Endodermal cell (in vitro differentiated cells): ENCODE measurements around the gene COPA. TPM values are rescaled to one million over a fixed set of nuclear protein-coding genes. Genes with fewer than 3 reads are reported as not detected.

Experiments
- DNase-seq: peaks from one replicate; pipeline ENCODE4 v3.0.0-alpha.2; 2017
- H3K27ac ChIP-seq: 2 replicates; pipeline ENCODE4 v1.5.1; 2013; ENCODE audit warnings: mild to moderate bottlenecking, low read depth, low read length, moderate library complexity
- H3K27me3 ChIP-seq: 2 replicates; pipeline ENCODE4 v1.6.1; 2013; ENCODE audit warnings: mild to moderate bottlenecking, low read length, moderate library complexity; ENCODE audit not compliant: insufficient read depth, control insufficient read depth, poor library complexity, severe bottlenecking
- H3K36me3 ChIP-seq: 2 replicates; pipeline ENCODE4 v1.7.0; 2013; ENCODE audit warnings: mild to moderate bottlenecking, low read length, moderate library complexity; ENCODE audit not compliant: control insufficient read depth, insufficient read depth
- H3K4me1 ChIP-seq: one replicate; pipeline ENCODE4 v1.7.0; 2013; ENCODE audit warnings: low read length; ENCODE audit not compliant: control insufficient read depth, insufficient read depth
- H3K4me3 ChIP-seq: 2 replicates; pipeline ENCODE4 v1.5.1; 2013; ENCODE audit warnings: mild to moderate bottlenecking, low read length, moderate library complexity
- H3K9ac ChIP-seq: 2 replicates; pipeline ENCODE4 v1.6.1; 2013; ENCODE audit warnings: mild to moderate bottlenecking, low read length, moderate library complexity; ENCODE audit not compliant: poor library complexity, severe bottlenecking; ENCODE audit errors: extremely low read depth
- H3K9me3 ChIP-seq: 2 replicates; pipeline ENCODE4 v1.6.1; 2013; ENCODE audit warnings: mild to moderate bottlenecking, low read length, moderate library complexity; ENCODE audit not compliant: control insufficient read depth
- H3K27ac Mint-ChIP-seq: 2 replicates; pipeline ENCODE4 v1.8.0; 2020; ENCODE audit warnings: mixed read lengths
- H3K27me3 Mint-ChIP-seq: 2 replicates; pipeline ENCODE4 v1.8.0; 2021; ENCODE audit warnings: mild to moderate bottlenecking, mixed read lengths; ENCODE audit not compliant: insufficient read depth
- H3K36me3 Mint-ChIP-seq: 2 replicates; pipeline ENCODE4 v1.8.0; 2020; ENCODE audit warnings: low read depth, mixed read lengths
- H3K4me1 Mint-ChIP-seq: 2 replicates; pipeline ENCODE4 v1.8.0; 2020; ENCODE audit warnings: mixed read lengths
- H3K4me3 Mint-ChIP-seq: 2 replicates; pipeline ENCODE4 v1.8.0; 2020; ENCODE audit warnings: mild to moderate bottlenecking, moderate library complexity, mixed read lengths
- H3K9me3 Mint-ChIP-seq: 2 replicates; pipeline ENCODE4 v1.8.0; 2020; ENCODE audit warnings: mild to moderate bottlenecking, mixed read lengths
- CTCF ChIP-seq: fragments of 200-600 bp; sonication (generic); conservative IDR thresholded peaks from 2 replicates; pipeline ENCODE4 v1.5.0; 2021; ENCODE audit warnings: antibody characterized with exemption, mild to moderate bottlenecking
- WGBS, 2 experiments: methylation state at CpG; one replicate each; pipeline versions ENCODE4 v1.1.5 to v1.1.7; 2013; ENCODE audit warnings: missing lambda C conversion rate in 2 of 2, mixed read lengths in 1 of 2; ENCODE audit not compliant: insufficient coverage in 1 of 2, insufficient read length in 1 of 2; 5-methylcytosine and 5-hydroxymethylcytosine counted together
- total RNA-seq, 2 donors: library from RNA; stranded (reverse); fragmentation: NEBNext Ultra II Directional in 1 of 2; extraction: Animal tissue kit (Norgen Biotek cat#: 25700) in 1 of 2; gene quantifications; 2 replicates in 1 of 2; 3 replicates in 1 of 2; pipeline ENCODE4 v1.2.1, GENCODE V29; 2021

Gene COPA
- total RNA-seq, 2 donors from 2014 or later = 159 to 174 TPM

DNA sequence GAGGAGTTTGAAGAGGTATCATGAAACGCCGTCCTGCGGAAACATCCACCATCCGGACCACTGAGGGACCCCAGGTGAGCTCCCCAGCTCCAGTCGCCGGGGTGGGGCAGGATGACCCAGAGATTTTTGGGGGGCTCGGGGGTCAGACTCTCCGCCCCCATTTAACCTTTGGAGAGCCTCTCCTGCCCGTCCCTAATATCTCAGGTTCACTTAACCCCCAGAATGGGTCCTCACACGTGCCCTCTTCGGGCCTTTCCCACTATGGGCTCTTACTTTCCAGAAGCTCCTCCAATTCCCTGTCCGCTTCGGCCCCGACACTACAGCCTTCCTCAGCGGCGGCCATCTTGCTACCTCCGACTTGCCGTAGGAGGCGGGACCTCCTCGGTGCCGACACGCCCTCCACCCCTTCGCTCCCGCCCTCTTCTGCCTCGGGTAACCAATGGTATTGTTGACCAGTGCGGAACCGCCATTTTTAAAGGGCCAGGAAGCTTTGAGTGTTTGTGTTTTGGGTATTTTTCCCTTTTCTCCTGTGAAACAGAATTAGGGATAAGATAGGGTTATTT lies 58.2 kb downstream of the COPA start, which contains the start of gene PEX19:
Gene PEX19, minus strand, starts transcription at position 352 of the 563 bp plus-strand sequence. Its CDS starts 9 bp downstream, at position 343.
- DNase-seq = peak; percentile 98
- WGBS, 2 experiments = 0% methylated on average over 9 to 27 of the region's 27 CpGs

GRCh38 chr1:160284220-160284781 lies 58.7 kb downstream of the COPA start:
- H3K27me3 Mint-ChIP-seq = no peaks in the 10 kb centered on the region
- Histone ChIP-seq H3K27me3 (no peaks in the 10 kb centered on the region), H3K36me3 (peaks cover 48% of the 10 kb centered on the region), H3K27ac (no peak overlapping the region), H3K4me3 (peak overlapping the region; percentile 99), H3K9ac (peak overlapping the region; percentile 90), H3K4me1 (no peaks in the 10 kb centered on the region), H3K9me3 (no peaks in the 10 kb centered on the region)
- no peaks in the 10 kb centered on the region for H3K9me3 Mint-ChIP-seq
- WGBS, 2 experiments = 11 to 13% methylated on average over 10 to 15 of the region's 15 CpGs
- no peak for TF ChIP-seq CTCF
- peak overlapping the region; percentile 94 for H3K4me3 Mint-ChIP-seq
- H3K27ac Mint-ChIP-seq = peak overlapping the region; percentile 96
- DNase-seq = no peak
- peaks cover 46% of the 10 kb centered on the region for H3K36me3 Mint-ChIP-seq
- peaks cover 11% of the 10 kb centered on the region for H3K4me1 Mint-ChIP-seq

More for the DNA sequence above, 58.2 kb downstream of the COPA start, which contains the start of gene PEX19:
- Histone ChIP-seq H3K9me3 (no peaks in the 10 kb centered on the region), H3K4me1 (no peaks in the 10 kb centered on the region), H3K27me3 (no peaks in the 10 kb centered on the region), H3K36me3 (peaks cover 48% of the 10 kb centered on the region), H3K9ac (peak within 1 kb of the TSS; percentile 90), H3K4me3 (peak within 1 kb of the TSS; percentile 99), H3K27ac (no peak within 1 kb of the TSS)
- Mint-ChIP-seq H3K27me3 (no peaks in the 10 kb centered on the region), H3K9me3 (no peaks in the 10 kb centered on the region), H3K4me1 (peaks cover 11% of the 10 kb centered on the region), H3K4me3 (peak within 1 kb of the TSS; percentile 94), H3K36me3 (peaks cover 46% of the 10 kb centered on the region), H3K27ac (peak within 1 kb of the TSS; percentile 96)
- TF ChIP-seq CTCF = no peak

GRCh38 chr1:160282807-160283206 lies 60.2 kb downstream of the COPA start:
- H3K9me3 Mint-ChIP-seq = no peaks in the 10 kb centered on the region
- Histone ChIP-seq H3K4me1 (no peaks in the 10 kb centered on the region), H3K4me3 (peak overlapping the region; percentile 99), H3K27ac (no peak overlapping the region), H3K36me3 (peaks cover 50% of the 10 kb centered on the region), H3K27me3 (no peaks in the 10 kb centered on the region), H3K9me3 (no peaks in the 10 kb centered on the region), H3K9ac (no peak overlapping the region)
- TF ChIP-seq CTCF = peak; percentile 70
- H3K27me3 Mint-ChIP-seq = no peaks in the 10 kb centered on the region
- H3K4me3 Mint-ChIP-seq = no peak overlapping the region
- H3K27ac Mint-ChIP-seq = no peak overlapping the region
- H3K36me3 Mint-ChIP-seq = peaks cover 42% of the 10 kb centered on the region
- peak; percentile 66 for DNase-seq
- peaks cover 11% of the 10 kb centered on the region for H3K4me1 Mint-ChIP-seq
- WGBS, 2 experiments = 84 to 100% methylated on average over 1 to 7 of the region's 7 CpGs
